Ascending aorta (tissue), 2 donors: ENCODE data around the gene OR2K2. TPM values are rescaled to one million over a fixed set of nuclear protein-coding genes. Genes with fewer than 3 reads are reported as not detected.
"Not testable (repeated sequence)": the region's sequence is repeated elsewhere in the genome, so short reads cannot be mapped to it uniquely, and the experiment has no call there.

Experiments used
- DNase-seq, 2 donors: peaks; one replicate each; pipeline ENCODE4 v3.0.0-alpha.2; 2019; ENCODE audit warnings: low spot score in 2 of 2
- H3K27ac ChIP-seq, 2 donors: fragments of 200-600 bp; sonication (generic); one replicate each; pipeline ENCODE4 v1.5.1; 2016 to 2017; ENCODE audit warnings: mild to moderate bottlenecking in 1 of 2
- H3K27me3 ChIP-seq: fragments of 200-600 bp; sonication (generic); one replicate; pipeline ENCODE4 v1.5.1; 2017
- H3K36me3 ChIP-seq, 2 donors: fragments of 200-600 bp; sonication (generic); one replicate each; pipeline ENCODE4 v1.5.1; 2016
- H3K4me1 ChIP-seq, 2 donors: fragments of 200-600 bp; sonication (generic); one replicate each; pipeline ENCODE4 v1.5.1; 2016 to 2017; ENCODE audit warnings: mild to moderate bottlenecking in 1 of 2
- H3K4me3 ChIP-seq, 2 donors: fragments of 200-600 bp; sonication (generic); one replicate each; pipeline ENCODE4 v1.5.1; 2016 to 2017; ENCODE audit warnings: mild to moderate bottlenecking in 1 of 2
- H3K9me3 ChIP-seq, 2 donors: fragments of 200-600 bp; sonication (generic); one replicate each; pipeline ENCODE4 v1.5.1; 2016
- CTCF ChIP-seq, 3 experiments: fragments of 200-600 bp in 2 of 3; fragments of 450-650 bp in 1 of 3; sonication (generic) in 2 of 3; IDR thresholded peaks; one replicate each; pipeline ENCODE4 v1.5.1; 2016 to 2019; ENCODE audit warnings: antibody characterized with exemption in 3 of 3, mild to moderate bottlenecking in 1 of 3, moderate library complexity in 1 of 3
- intact Hi-C: fragments of 100-400 bp; cut with DNase I; formaldehyde crosslinking; loops from one replicate; pipeline ENCODE4 v1.15.1; 2023
- total RNA-seq: library from RNA; depleted of rRNA; stranded (reverse); fragments of >200 nt; gene quantifications from one replicate; pipeline ENCODE4 v1.1.0, GENCODE V29; 2016

The OR2K2 gene
- total RNA-seq, 1 donor from 2014 or later = not detected

DNA sequence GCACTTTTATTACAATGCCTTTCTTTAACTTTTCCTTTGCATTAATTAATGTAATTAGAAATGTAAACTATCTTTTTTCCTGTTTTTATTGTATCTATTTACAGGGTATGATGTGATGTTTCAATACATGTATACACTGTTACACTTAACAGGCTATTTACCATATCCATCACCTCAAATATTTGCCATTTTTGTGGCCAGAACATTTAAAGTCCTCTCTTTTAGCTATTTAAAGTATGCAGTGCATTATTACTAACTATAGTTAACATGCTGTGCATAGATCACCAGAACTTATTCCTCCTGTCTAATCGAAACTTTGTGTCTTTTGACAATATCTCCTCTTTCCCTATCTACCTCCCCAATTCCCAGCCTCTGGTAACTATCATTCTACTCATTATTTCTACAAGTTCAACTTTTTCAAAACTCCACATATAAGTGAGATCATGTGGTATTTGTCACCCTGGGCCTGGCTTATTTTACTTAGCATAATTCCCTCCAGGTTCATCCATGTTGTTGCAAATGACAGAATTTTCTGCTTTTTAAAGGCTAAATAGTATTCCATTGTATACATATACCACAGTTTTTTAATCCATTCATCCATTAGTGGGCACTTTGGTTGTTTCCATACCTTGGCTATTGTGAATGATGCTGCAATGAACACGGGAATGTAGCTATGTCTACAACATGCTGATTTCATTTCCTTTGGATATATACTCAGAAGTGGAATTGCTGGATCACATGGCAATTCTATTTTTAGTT, 32.8 kb downstream of the OR2K2 start:
- H3K27me3 ChIP-seq = no peaks in the 10 kb centered on the region
- H3K9me3 ChIP-seq = no peaks in the 10 kb centered on the region
- H3K36me3 ChIP-seq = no peaks in the 10 kb centered on the region
- DNase-seq = no peak
- no peak overlapping the region for H3K27ac ChIP-seq
- peaks cover 0 to 4% of the 10 kb centered on the region in 2 donors for H3K4me1 ChIP-seq
- no peak overlapping the region for H3K4me3 ChIP-seq
- no peak for TF ChIP-seq CTCF (IDR thresholded peaks at IDR 0.05)
- intact Hi-C loops = loop anchor here (5.0 kb wide), 1 partner anchor 555 kb away; no protein-coding TSS in a partner anchor

GRCh38 chr9:111294691-111295451, 35.2 kb downstream of the OR2K2 start:
- intact Hi-C loops = loop anchor here (5.0 kb wide), 1 partner anchor 553 kb away; no protein-coding TSS in a partner anchor
- H3K27ac ChIP-seq = no peak overlapping the region
- H3K4me3 ChIP-seq = no peak overlapping the region
- peaks cover 0 to 4% of the 10 kb centered on the region in 2 donors for H3K4me1 ChIP-seq
- no peaks in the 10 kb centered on the region for H3K36me3 ChIP-seq
- no peaks in the 10 kb centered on the region for H3K27me3 ChIP-seq
- H3K9me3 ChIP-seq = no peaks in the 10 kb centered on the region
- DNase-seq = no peak
- TF ChIP-seq CTCF (IDR thresholded peaks at IDR 0.05) = no peak

DNA sequence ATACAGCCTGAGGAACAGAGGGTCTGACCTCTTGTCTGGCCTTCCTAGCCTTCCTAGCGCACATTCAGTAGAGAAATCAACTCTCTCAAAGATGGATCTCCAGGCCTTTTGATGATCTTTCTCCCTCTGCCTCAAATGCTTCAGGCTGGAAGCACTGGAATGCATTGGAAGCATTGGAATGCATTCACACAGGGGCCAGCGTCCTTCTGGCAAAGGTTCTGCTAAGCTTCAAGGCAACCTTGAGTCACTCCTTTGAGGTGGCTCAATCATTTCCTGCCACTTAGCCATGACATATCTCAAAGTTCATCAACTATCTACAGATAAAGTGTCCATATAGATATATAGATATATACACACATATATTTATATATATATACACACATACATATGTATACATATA, 42.9 kb downstream of the OR2K2 start:
- Histone ChIP-seq H3K27ac (no peak overlapping the region), H3K27me3 (no peaks in the 10 kb centered on the region), H3K4me3 (no peak overlapping the region), H3K36me3 (no peaks in the 10 kb centered on the region), H3K4me1 (no peaks in the 10 kb centered on the region), H3K9me3 (no peaks in the 10 kb centered on the region)
- no peak for DNase-seq
- TF ChIP-seq CTCF (IDR thresholded peaks at IDR 0.05) = no peak
- intact Hi-C loops = no loop called here

DNA sequence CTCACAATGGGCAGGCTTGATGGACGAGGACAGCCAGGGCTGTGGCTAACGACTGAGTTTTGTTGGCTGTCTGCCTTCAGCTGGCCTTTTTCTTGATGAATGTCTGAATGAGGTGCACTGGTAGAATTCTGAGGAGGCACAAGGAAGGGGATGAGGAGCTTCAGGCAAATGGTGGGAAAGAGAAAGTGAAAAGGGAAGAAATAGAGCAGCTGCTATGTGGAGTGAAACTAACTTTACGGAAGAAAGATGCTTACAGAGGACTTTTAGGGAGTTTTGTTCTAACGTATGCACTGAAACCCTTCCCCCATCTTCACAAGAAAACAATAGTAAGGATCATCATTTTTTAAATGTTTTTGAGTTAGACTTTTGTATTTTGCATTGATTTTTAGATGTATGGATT, 45.3 kb downstream of the OR2K2 start:
- no peak overlapping the region for H3K4me3 ChIP-seq
- H3K27ac ChIP-seq = no peak overlapping the region
- intact Hi-C loops = no loop called here
- H3K27me3 ChIP-seq = no peaks in the 10 kb centered on the region
- no peaks in the 10 kb centered on the region for H3K36me3 ChIP-seq
- no peak for DNase-seq
- TF ChIP-seq CTCF (IDR thresholded peaks at IDR 0.05) = no peak
- no peaks in the 10 kb centered on the region for H3K9me3 ChIP-seq
- H3K4me1 ChIP-seq = no peaks in the 10 kb centered on the region

- no peak for DNase-seq
- no peak overlapping the region for H3K27ac ChIP-seq
- H3K9me3 ChIP-seq = no peaks in the 10 kb centered on the region
- H3K36me3 ChIP-seq = no peaks in the 10 kb centered on the region
- intact Hi-C loops = no loop called here
- H3K4me3 ChIP-seq = no peak overlapping the region
- H3K27me3 ChIP-seq = no peaks in the 10 kb centered on the region
- no peak for TF ChIP-seq CTCF (IDR thresholded peaks at IDR 0.05)
- no peaks in the 10 kb centered on the region for H3K4me1 ChIP-seq
These were observed 47.2 kb downstream of the OR2K2 start for GRCh38 chr9:111282845-111283244.

GRCh38 chr9:111280795-111281194, 49.2 kb downstream of the OR2K2 start:
- H3K36me3 ChIP-seq, H3K4me1 ChIP-seq, H3K9me3 ChIP-seq, intact Hi-C loops, H3K4me3 ChIP-seq, H3K27me3 ChIP-seq, H3K27ac ChIP-seq, DNase-seq: not testable (repeated sequence)
